B cell (primary cell): ENCODE data around the gene SLC2A13.

Experiments used
- CTCF ChIP-seq: fragments of 200-600 bp; IDR thresholded peaks from one replicate; pipeline ENCODE4 v1.8.0; 2022; ENCODE audit warnings: antibody characterized with exemption, mild to moderate bottlenecking
- EZH2 ChIP-seq: IDR thresholded peaks from 2 replicates; pipeline ENCODE4 v1.6.1; 2012; ENCODE audit warnings: borderline replicate concordance, low read depth, mild to moderate bottlenecking, moderate library complexity, low read length; ENCODE audit not compliant: insufficient read depth, poor library complexity, severe bottlenecking

GRCh38 chr12:39772821-39773259 lies 333.0 kb downstream of the SLC2A13 start:
- TF ChIP-seq CTCF, result no peak
- TF ChIP-seq EZH2, result no peak
